Measurements from ENCODE around the gene C1QTNF1.

GRCh38 chr17:78993981-78994671 lies 29.8 kb upstream of the C1QTNF1 start:
- no peak for TF ChIP-seq CTCF (IDR thresholded peaks at IDR 0.05; ENCODE audit: insufficient read depth, low read length)
- no peak for TF ChIP-seq POLR2AphosphoS5 (IDR thresholded peaks at IDR 0.05; ENCODE audit: low read depth)
- no peak for TF ChIP-seq REST (IDR thresholded peaks at IDR 0.05; ENCODE audit: insufficient replicate concordance, low read depth)
- no peak for TF ChIP-seq GABPA (IDR thresholded peaks at IDR 0.05; ENCODE audit: low read depth)
- no peak for TF ChIP-seq SPI1 (IDR thresholded peaks at IDR 0.05; ENCODE audit: borderline replicate concordance, low read depth)
